Esophagus muscularis mucosa (tissue), 4 donors: Measurements from ENCODE around the gene XAF1. TPM values are rescaled to one million over a fixed set of nuclear protein-coding genes. Genes with fewer than 3 reads are reported as not detected.
A peak's percentile ranks its signal among the peaks of the same experiment; 100 is the strongest.

Experiments used
- DNase-seq: peaks from one replicate; pipeline ENCODE4 v3.0.0-alpha.2; 2017; ENCODE audit errors: extremely low spot score
- H3K27ac ChIP-seq, 4 donors: fragments of 200-600 bp; sonication (generic); replicated peaks in 1 of 4; 1 replicate in 3 of 4; 2 replicates in 1 of 4; pipeline ENCODE4 v1.5.1; 2016 to 2019; ENCODE audit warnings: mild to moderate bottlenecking in 1 of 4
- H3K27me3 ChIP-seq, 4 donors: fragments of 200-600 bp; sonication (generic); one replicate each; pipeline versions ENCODE4 v1.5.1 to v1.6.0; 2016 to 2019
- H3K36me3 ChIP-seq, 4 donors: fragments of 200-600 bp; sonication (generic); one replicate each; pipeline ENCODE4 v1.5.1; 2016 to 2019
- H3K4me1 ChIP-seq, 4 donors: fragments of 200-600 bp; sonication (generic); one replicate each; pipeline ENCODE4 v1.5.1; 2016 to 2019
- H3K4me3 ChIP-seq, 4 donors: fragments of 200-600 bp; sonication (generic); 1 replicate in 2 of 4; 2 replicates in 2 of 4; pipeline ENCODE4 v1.5.1; 2016 to 2019; ENCODE audit warnings: mild to moderate bottlenecking in 4 of 4, moderate library complexity in 1 of 4
- H3K9me3 ChIP-seq, 4 donors: fragments of 200-600 bp; sonication (generic); 1 replicate in 3 of 4; 2 replicates in 1 of 4; pipeline ENCODE4 v1.5.1; 2016 to 2019
- EP300 ChIP-seq: sonication (generic); formaldehyde crosslinking; IDR thresholded peaks from one replicate; pipeline ENCODE4 v1.6.1; 2017; ENCODE audit warnings: antibody characterized with exemption
- POLR2A ChIP-seq: fragments of 450-650 bp; IDR thresholded peaks from one replicate; pipeline ENCODE4 v1.6.1; 2017; ENCODE audit warnings: antibody characterized with exemption, moderate library complexity, mild to moderate bottlenecking, low read depth
- POLR2AphosphoS5 ChIP-seq, 2 donors: sonication (generic); formaldehyde crosslinking; IDR thresholded peaks; one replicate each; pipeline ENCODE4 v1.6.1; 2017; ENCODE audit warnings: antibody characterized with exemption in 2 of 2
- WGBS: methylation state at CpG from one replicate; pipeline ENCODE4 v1.1.5; 2018; 5-methylcytosine and 5-hydroxymethylcytosine counted together
- intact Hi-C: fragments of 100-400 bp; cut with DNase I; formaldehyde crosslinking; loops from one replicate; pipeline ENCODE4 v1.15.1; 2023
- total RNA-seq, 4 donors: library from RNA; depleted of rRNA; stranded (reverse); fragments of >200 nt; gene quantifications; one replicate each; pipeline versions ENCODE4 v1.1.0 to v1.2.1, GENCODE V29; 2016
- TF ChIP-seq, protein P1 (sequence below), 3 experiments: fragments of 200-600 bp in 2 of 3; fragments of 450-650 bp in 1 of 3; sonication (generic) in 2 of 3; IDR thresholded peaks; one replicate each; pipeline ENCODE4 v1.5.1; 2017 to 2019; ENCODE audit warnings: antibody characterized with exemption in 3 of 3, mild to moderate bottlenecking in 2 of 3, moderate library complexity in 1 of 3

The XAF1 gene
- total RNA-seq, 4 donors from 2014 or later: 11.1 to 35.3 (median 15.9) TPM

DNA sequence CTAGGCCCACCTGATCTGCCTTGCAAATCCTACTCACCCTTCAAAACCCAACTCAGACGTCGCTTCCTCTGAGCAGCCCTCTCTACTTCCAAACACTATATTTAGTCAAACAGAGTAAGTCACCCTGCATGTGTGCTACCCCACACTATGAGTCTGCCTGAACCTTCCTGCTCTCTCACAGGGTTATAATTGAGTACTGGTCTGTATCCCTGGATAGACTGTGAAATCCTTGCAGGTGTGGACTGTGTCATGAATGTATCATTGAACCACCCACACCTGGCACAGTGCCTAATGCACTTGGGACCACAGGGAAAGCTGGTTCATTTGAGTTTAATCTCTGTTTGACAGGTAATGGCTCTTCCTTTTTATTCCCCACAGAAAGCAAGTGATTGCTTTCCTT lies 23.6 kb downstream of the XAF1 start:
- 62% methylated on average over 2 of the region's 2 CpGs for WGBS
- TF ChIP-seq POLR2A (no peak), POLR2AphosphoS5 (IDR thresholded peaks at IDR 0.05) (no peak), EP300 (no peak)
- TF ChIP-seq, protein P1, sequence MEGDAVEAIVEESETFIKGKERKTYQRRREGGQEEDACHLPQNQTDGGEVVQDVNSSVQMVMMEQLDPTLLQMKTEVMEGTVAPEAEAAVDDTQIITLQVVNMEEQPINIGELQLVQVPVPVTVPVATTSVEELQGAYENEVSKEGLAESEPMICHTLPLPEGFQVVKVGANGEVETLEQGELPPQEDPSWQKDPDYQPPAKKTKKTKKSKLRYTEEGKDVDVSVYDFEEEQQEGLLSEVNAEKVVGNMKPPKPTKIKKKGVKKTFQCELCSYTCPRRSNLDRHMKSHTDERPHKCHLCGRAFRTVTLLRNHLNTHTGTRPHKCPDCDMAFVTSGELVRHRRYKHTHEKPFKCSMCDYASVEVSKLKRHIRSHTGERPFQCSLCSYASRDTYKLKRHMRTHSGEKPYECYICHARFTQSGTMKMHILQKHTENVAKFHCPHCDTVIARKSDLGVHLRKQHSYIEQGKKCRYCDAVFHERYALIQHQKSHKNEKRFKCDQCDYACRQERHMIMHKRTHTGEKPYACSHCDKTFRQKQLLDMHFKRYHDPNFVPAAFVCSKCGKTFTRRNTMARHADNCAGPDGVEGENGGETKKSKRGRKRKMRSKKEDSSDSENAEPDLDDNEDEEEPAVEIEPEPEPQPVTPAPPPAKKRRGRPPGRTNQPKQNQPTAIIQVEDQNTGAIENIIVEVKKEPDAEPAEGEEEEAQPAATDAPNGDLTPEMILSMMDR (IDR thresholded peaks at IDR 0.05): no peak
- Histone ChIP-seq H3K27me3 (peaks cover 0 to 58% (median 3%) of the 10 kb centered on the region in 4 donors), H3K27ac (no peak overlapping the region), H3K4me1 (peaks cover 0 to 9% (median 6%) of the 10 kb centered on the region in 4 donors), H3K36me3 (no peaks in the 10 kb centered on the region), H3K4me3 (no peak overlapping the region), H3K9me3 (peaks cover 0 to 23% (median 10%) of the 10 kb centered on the region in 4 donors)
- DNase-seq: peak; percentile 68
- intact Hi-C loops: no loop called here

DNA sequence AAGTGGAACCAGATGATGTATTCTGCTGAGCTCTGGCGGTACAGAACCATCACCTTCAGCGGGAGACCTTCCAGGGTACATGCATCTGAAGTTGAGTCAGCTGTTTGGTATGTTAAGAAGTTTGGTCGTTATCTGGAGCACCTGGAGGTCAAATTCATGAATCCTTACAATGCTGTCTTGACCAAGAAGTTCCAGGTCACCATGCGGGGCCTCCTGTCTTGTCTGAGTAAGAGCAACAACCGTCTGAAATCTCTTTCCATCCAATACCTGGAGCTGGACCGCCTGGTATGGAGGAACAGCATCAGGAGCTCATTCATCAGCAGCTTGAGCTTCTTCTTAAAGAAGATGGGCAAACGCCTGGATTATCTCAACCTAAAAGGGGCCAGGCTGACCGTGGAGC lies 24.2 kb downstream of the XAF1 start:
- H3K9me3 ChIP-seq: peaks cover 0 to 20% (median 5%) of the 10 kb centered on the region in 4 donors
- peaks cover 0 to 9% (median 6%) of the 10 kb centered on the region in 4 donors for H3K4me1 ChIP-seq
- H3K36me3 ChIP-seq: no peaks in the 10 kb centered on the region
- no peak overlapping the region for H3K27ac ChIP-seq
- no peak overlapping the region for H3K4me3 ChIP-seq
- TF ChIP-seq, protein P1 (IDR thresholded peaks at IDR 0.05): no peak
- TF ChIP-seq POLR2A (no peak), EP300 (no peak)
- intact Hi-C loops: no loop called here
- H3K27me3 ChIP-seq: peaks cover 0 to 53% (median 3%) of the 10 kb centered on the region in 4 donors
- 84% methylated on average over 7 of the region's 8 CpGs for WGBS
- peak; percentile 64 for DNase-seq

DNA sequence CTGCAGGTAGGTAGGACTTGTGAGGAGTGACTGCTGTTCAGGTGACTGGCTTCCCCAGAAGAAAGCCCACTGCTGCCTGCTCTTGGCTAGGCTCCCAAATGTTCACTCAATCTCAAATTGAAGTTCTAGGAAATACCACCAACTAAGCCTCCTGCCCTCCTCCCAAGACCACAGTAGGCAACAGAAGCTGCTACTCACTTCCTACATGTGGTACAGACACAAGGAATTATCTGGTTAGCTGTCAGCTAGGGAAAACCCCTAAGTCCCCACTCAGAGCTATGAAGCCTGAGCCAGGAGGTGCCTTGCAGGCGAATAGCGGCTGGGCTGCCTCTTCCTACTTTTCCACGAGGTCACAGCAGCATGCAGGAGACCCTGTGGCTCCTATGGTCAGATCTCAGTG lies 25.0 kb downstream of the XAF1 start:
- Histone ChIP-seq H3K4me1 (peaks cover 0 to 5% (median 4%) of the 10 kb centered on the region in 4 donors), H3K27me3 (peaks cover 0 to 45% (median 3%) of the 10 kb centered on the region in 4 donors), H3K36me3 (no peaks in the 10 kb centered on the region), H3K4me3 (no peak overlapping the region), H3K27ac (no peak overlapping the region), H3K9me3 (peaks cover 0 to 19% (median 3%) of the 10 kb centered on the region in 4 donors)
- 57% methylated on average over 3 of the region's 3 CpGs for WGBS
- peak; percentile 74 for DNase-seq
- TF ChIP-seq POLR2AphosphoS5 (IDR thresholded peaks at IDR 0.05): no peak
- intact Hi-C loops: no loop called here

DNA sequence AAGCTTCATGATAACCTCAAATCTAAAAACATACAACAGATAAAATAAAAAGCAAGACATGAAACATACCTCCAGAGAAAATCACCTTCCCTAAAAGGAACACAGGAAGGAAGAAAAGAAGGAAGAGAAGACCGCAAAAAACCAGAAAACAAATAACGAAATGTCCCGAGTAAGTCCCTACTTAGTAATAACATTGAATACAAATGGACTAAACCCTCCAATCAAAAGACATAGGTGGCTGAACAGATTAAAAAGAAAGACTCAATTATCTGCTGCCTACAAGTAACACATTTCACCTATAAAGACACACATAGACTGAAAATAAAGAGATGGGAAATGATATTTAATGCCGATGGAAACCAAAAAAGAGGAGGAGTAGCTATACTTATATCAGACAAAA lies 26.4 kb downstream of the XAF1 start:
- TF ChIP-seq POLR2A (no peak), POLR2AphosphoS5 (IDR thresholded peaks at IDR 0.05) (no peak)
- TF ChIP-seq, protein P1 (IDR thresholded peaks at IDR 0.05): no peak
- peaks cover 0 to 15% (median 3%) of the 10 kb centered on the region in 4 donors for H3K9me3 ChIP-seq
- no peak for DNase-seq
- no peak overlapping the region for H3K27ac ChIP-seq
- WGBS: 87% methylated on average over 4 of the region's 4 CpGs
- H3K4me1 ChIP-seq: no peaks in the 10 kb centered on the region
- peaks cover 0 to 35% (median 3%) of the 10 kb centered on the region in 4 donors for H3K27me3 ChIP-seq
- no peak overlapping the region for H3K4me3 ChIP-seq
- intact Hi-C loops: no loop called here
- no peaks in the 10 kb centered on the region for H3K36me3 ChIP-seq

DNA sequence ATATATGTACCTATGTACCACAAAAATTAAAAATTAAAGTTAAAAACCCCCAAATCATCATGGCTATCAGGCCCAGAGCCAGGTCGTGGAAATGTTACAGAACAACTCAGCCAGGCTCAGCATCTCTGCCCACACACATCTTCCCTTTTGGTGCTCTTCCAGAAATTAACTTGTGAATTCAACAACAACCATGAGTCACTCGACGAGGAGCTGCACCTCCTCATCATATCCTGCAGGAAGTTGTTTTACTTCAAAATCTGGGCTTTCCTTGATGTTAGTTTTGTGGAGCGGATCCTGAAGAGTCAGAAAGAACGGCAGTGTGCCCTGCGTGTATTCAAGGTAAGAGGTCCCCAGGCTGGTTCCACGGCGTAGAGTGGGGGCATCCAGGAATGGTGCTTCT lies 30.8 kb downstream of the XAF1 start:
- intact Hi-C loops: no loop called here
- no peak overlapping the region for H3K27ac ChIP-seq
- 70% methylated on average over 8 of the region's 8 CpGs for WGBS
- peaks cover 0 to 18% (median 0%) of the 10 kb centered on the region in 4 donors for H3K27me3 ChIP-seq
- no peaks in the 10 kb centered on the region for H3K4me1 ChIP-seq
- no peak for DNase-seq
- peaks cover 0 to 15% (median 3%) of the 10 kb centered on the region in 4 donors for H3K9me3 ChIP-seq
- H3K36me3 ChIP-seq: no peaks in the 10 kb centered on the region
- TF ChIP-seq EP300: no peak
- TF ChIP-seq POLR2AphosphoS5 (IDR thresholded peaks at IDR 0.05): no peak
- TF ChIP-seq, protein P1 (IDR thresholded peaks at IDR 0.05): no peak
- TF ChIP-seq POLR2A: no peak
- no peak overlapping the region for H3K4me3 ChIP-seq
